NCI-H2107 (cell line): ENCODE measurements around the gene TAP2.

Source experiments
- DNase-seq: peaks from one replicate; lab custom pipeline; 2025; lab: John Stamatoyannopoulos, UW

TAP2 gene

GRCh38 chr6:32790306-32790705 lies 48.2 kb downstream of the TAP2 start:
- no peak for DNase-seq
